HEK293T (cell line): ENCODE measurements around the gene KMT2C.

Source experiments
- ELF4 ChIP-seq: fragments of 450-650 bp; IDR thresholded peaks from 2 replicates; pipeline ENCODE4 v1.6.1; 2017; ENCODE audit warnings: antibody characterized with exemption
- FOXK2 ChIP-seq: fragments of 450-650 bp; IDR thresholded peaks from 2 replicates; pipeline ENCODE4 v1.6.1; 2016; ENCODE audit warnings: mild to moderate bottlenecking
- FOXM1 ChIP-seq: fragments of 450-650 bp; IDR thresholded peaks from 2 replicates; pipeline ENCODE4 v1.6.1; 2017; ENCODE audit warnings: mild to moderate bottlenecking, borderline replicate concordance
- PKNOX1 ChIP-seq: fragments of 450-650 bp; IDR thresholded peaks from 2 replicates; pipeline ENCODE4 v1.6.1; 2016
- SP1 ChIP-seq: fragments of 450-650 bp; IDR thresholded peaks from 2 replicates; pipeline ENCODE4 v1.6.1; 2017

- no peak for TF ChIP-seq ELF4
- TF ChIP-seq FOXK2, result no peak
- no peak for TF ChIP-seq SP1
- no peak for TF ChIP-seq FOXM1
- no peak for TF ChIP-seq PKNOX1
These were observed 142.9 kb downstream of the KMT2C start for GRCh38 chr7:152292897-152293296.
